ENCODE measurements around the gene KRTAP5-4.
A peak's percentile ranks its signal among the peaks of the same experiment; 100 is the strongest.
"Not testable (repeated sequence)": the region's sequence is repeated elsewhere in the genome, so short reads cannot be mapped to it uniquely, and the experiment has no call there.

KRTAP5-4 gene

GRCh38 chr11:1598406-1598805 is 23.5 kb downstream of the KRTAP5-4 start:
- not testable (repeated sequence) for DNase-seq

- DNase-seq: no peak
These were observed 24.0 kb downstream of the KRTAP5-4 start, which contains the start of gene KRTAP5-2 for GRCh38 chr11:1597994-1598380. TSS of gene KRTAP5-2 (minus strand) at chr11:1598294. CDS start at chr11:1598250, 44 bp downstream.

GRCh38 chr11:1597331-1597993 is 24.5 kb downstream of the KRTAP5-4 start:
- DNase-seq: no peak

GRCh38 chr11:1596576-1597121 is 25.3 kb downstream of the KRTAP5-4 start:
- not testable (repeated sequence) for DNase-seq

- DNase-seq: not testable (repeated sequence)
These were observed 25.9 kb downstream of the KRTAP5-4 start for GRCh38 chr11:1595994-1596575.

GRCh38 chr11:1592628-1593027 is 29.3 kb downstream of the KRTAP5-4 start:
- DNase-seq: no peak

- no peak for DNase-seq
These were observed 31.9 kb downstream of the KRTAP5-4 start for GRCh38 chr11:1589996-1590395.

GRCh38 chr11:1589191-1589963 is 32.6 kb downstream of the KRTAP5-4 start:
- DNase-seq: not testable (repeated sequence)

- DNase-seq: no peak
These were observed 35.2 kb downstream of the KRTAP5-4 start for GRCh38 chr11:1586699-1587098.

- DNase-seq: not testable (repeated sequence)
These were observed 37.1 kb downstream of the KRTAP5-4 start, which contains the start of gene KRTAP5-1 for GRCh38 chr11:1584661-1585370. TSS of gene KRTAP5-1 (minus strand) at chr11:1585283. CDS start at chr11:1585249, 34 bp downstream.

- not testable (repeated sequence) for DNase-seq
These were observed 39.0 kb downstream of the KRTAP5-4 start for GRCh38 chr11:1582909-1583308.

GRCh38 chr11:1581976-1582375 is 40.0 kb downstream of the KRTAP5-4 start:
- DNase-seq: no peak

GRCh38 chr11:1576825-1577224 is 45.1 kb downstream of the KRTAP5-4 start:
- no peak for DNase-seq

- DNase-seq: not testable (repeated sequence)
These were observed 46.2 kb downstream of the KRTAP5-4 start for GRCh38 chr11:1575756-1576155.

GRCh38 chr11:1574933-1575242 is 47.0 kb downstream of the KRTAP5-4 start:
- DNase-seq: no peak

- DNase-seq: peak; percentile 50
These were observed 47.6 kb downstream of the KRTAP5-4 start for GRCh38 chr11:1574238-1574932.

- no peak for DNase-seq
These were observed 48.1 kb downstream of the KRTAP5-4 start for GRCh38 chr11:1573903-1574237.

- no peak for DNase-seq
These were observed 48.6 kb downstream of the KRTAP5-4 start for GRCh38 chr11:1573077-1573902.

- DNase-seq: peak; percentile 97
These were observed 49.5 kb downstream of the KRTAP5-4 start, which contains the start of gene DUSP8 for GRCh38 chr11:1572197-1573076. TSS of gene DUSP8 (minus strand) at chr11:1572271. CDS start at chr11:1565826, 6,445 bp downstream.

GRCh38 chr11:1571760-1572196 is 50.2 kb downstream of the KRTAP5-4 start:
- DNase-seq: no peak

Measured in activated CD4-positive, alpha-beta T cell treated with anti-CD3 and anti-CD28 coated beads, Interleukin-2, amount 50 U/mL, for 1 hour (primary cell).